Esophagus muscularis mucosa (tissue), 4 donors: ENCODE data around the gene EXOSC6.
"Not testable (repeated sequence)": the region's sequence is repeated elsewhere in the genome, so short reads cannot be mapped to it uniquely, and the experiment has no call there.

Experiments
- EP300 ChIP-seq: sonication (generic); formaldehyde crosslinking; IDR thresholded peaks from one replicate; pipeline ENCODE4 v1.6.1; 2017; ENCODE audit warnings: antibody characterized with exemption
- POLR2A ChIP-seq: fragments of 450-650 bp; IDR thresholded peaks from one replicate; pipeline ENCODE4 v1.6.1; 2017; ENCODE audit warnings: antibody characterized with exemption, moderate library complexity, mild to moderate bottlenecking, low read depth
- POLR2AphosphoS5 ChIP-seq, 2 donors: sonication (generic); formaldehyde crosslinking; IDR thresholded peaks; one replicate each; pipeline ENCODE4 v1.6.1; 2017; ENCODE audit warnings: antibody characterized with exemption in 2 of 2
- TF ChIP-seq, protein P1 (sequence below), 3 experiments: fragments of 200-600 bp in 2 of 3; fragments of 450-650 bp in 1 of 3; sonication (generic) in 2 of 3; IDR thresholded peaks; one replicate each; pipeline ENCODE4 v1.5.1; 2017 to 2019; ENCODE audit warnings: antibody characterized with exemption in 3 of 3, mild to moderate bottlenecking in 2 of 3, moderate library complexity in 1 of 3

DNA sequence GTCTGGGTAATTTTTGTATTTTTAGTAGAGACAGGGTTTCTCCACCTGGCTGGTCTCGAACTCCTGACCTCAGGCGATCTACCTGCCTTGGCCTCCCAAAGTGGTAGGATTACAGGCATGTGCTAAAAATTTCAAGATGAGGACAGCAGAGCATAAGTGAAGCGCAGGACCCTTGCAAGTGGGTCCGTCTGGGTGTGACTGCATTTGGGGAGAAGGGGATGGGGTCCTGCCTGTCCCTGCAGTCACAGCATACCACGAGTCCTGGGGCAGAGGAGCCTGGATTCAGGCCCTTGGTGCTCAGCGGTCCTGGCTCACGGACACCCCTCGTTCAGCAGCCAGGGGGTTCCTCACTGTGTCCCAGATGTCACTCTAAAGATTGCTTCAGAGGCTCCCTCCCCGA lies 53.5 kb downstream of the EXOSC6 start:
- TF ChIP-seq, protein P1, sequence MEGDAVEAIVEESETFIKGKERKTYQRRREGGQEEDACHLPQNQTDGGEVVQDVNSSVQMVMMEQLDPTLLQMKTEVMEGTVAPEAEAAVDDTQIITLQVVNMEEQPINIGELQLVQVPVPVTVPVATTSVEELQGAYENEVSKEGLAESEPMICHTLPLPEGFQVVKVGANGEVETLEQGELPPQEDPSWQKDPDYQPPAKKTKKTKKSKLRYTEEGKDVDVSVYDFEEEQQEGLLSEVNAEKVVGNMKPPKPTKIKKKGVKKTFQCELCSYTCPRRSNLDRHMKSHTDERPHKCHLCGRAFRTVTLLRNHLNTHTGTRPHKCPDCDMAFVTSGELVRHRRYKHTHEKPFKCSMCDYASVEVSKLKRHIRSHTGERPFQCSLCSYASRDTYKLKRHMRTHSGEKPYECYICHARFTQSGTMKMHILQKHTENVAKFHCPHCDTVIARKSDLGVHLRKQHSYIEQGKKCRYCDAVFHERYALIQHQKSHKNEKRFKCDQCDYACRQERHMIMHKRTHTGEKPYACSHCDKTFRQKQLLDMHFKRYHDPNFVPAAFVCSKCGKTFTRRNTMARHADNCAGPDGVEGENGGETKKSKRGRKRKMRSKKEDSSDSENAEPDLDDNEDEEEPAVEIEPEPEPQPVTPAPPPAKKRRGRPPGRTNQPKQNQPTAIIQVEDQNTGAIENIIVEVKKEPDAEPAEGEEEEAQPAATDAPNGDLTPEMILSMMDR (IDR thresholded peaks at IDR 0.05), result not testable (repeated sequence)
- not testable (repeated sequence) for TF ChIP-seq EP300; POLR2AphosphoS5 (IDR thresholded peaks at IDR 0.05); POLR2A
